Endometrium (tissue), 2 donors: ENCODE measurements around the gene APOC1.
"Not testable (repeated sequence)": the region's sequence is repeated elsewhere in the genome, so short reads cannot be mapped to it uniquely, and the experiment has no call there.

Source experiments
- FAIRE-seq: peaks from 2 replicates; lab custom pipeline; 2012; peaks lifted over from hg19 to GRCh38; lab: Jason Lieb, UNC
- donor health status: control.
- donor health status: control.

The APOC1 gene

DNA sequence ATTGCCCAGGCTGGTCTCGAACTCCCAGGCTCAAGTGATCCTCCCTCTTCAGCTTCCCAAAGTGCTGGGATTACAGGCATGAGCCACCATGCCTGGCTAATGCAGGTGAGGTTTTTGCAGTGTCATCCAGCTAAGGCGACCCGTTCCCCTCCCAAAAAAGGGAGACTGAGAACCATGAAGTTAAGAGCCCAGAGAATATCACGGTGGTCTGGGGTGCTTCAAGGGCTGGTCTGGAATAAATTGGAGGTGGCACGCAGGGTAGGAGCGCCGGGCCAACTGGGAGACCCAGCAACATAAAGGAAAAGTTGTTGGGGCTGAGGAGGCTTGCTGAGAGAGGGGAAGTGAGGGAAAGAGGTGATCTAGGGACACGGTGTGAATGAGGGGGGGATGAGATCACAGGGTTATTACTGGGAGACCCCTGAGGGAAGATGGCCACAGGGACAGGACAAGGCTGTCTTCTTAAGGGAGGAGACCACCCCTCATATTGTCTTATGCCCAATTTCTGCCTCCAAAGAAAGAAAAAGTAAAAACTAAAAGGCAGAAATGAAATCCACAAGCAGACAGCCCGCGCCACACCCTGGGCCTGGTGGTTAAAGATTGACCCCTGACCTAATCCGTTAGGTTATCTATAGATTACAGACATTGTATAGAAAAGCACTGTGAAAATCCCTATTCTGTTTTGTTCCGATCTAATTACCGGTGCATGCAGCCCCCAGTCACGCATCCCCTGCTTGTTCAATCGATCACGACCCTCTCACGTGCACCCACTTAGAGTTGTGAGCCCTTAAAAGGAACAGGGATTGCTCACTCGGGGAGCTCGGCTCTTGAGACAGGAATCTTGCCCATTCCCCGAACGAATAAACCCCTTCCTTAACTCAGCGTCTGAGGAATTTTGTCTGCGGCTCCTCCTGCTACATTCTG is 636 bp upstream of the APOC1 start:
- FAIRE-seq, result not testable (repeated sequence)

DNA sequence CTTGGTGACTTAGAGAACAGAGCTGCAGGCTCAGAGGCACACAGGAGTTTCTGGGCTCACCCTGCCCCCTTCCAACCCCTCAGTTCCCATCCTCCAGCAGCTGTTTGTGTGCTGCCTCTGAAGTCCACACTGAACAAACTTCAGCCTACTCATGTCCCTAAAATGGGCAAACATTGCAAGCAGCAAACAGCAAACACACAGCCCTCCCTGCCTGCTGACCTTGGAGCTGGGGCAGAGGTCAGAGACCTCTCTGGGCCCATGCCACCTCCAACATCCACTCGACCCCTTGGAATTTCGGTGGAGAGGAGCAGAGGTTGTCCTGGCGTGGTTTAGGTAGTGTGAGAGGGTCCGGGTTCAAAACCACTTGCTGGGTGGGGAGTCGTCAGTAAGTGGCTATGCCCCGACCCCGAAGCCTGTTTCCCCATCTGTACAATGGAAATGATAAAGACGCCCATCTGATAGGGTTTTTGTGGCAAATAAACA is 9.9 kb downstream of the APOC1 start:
- no peak for FAIRE-seq

DNA sequence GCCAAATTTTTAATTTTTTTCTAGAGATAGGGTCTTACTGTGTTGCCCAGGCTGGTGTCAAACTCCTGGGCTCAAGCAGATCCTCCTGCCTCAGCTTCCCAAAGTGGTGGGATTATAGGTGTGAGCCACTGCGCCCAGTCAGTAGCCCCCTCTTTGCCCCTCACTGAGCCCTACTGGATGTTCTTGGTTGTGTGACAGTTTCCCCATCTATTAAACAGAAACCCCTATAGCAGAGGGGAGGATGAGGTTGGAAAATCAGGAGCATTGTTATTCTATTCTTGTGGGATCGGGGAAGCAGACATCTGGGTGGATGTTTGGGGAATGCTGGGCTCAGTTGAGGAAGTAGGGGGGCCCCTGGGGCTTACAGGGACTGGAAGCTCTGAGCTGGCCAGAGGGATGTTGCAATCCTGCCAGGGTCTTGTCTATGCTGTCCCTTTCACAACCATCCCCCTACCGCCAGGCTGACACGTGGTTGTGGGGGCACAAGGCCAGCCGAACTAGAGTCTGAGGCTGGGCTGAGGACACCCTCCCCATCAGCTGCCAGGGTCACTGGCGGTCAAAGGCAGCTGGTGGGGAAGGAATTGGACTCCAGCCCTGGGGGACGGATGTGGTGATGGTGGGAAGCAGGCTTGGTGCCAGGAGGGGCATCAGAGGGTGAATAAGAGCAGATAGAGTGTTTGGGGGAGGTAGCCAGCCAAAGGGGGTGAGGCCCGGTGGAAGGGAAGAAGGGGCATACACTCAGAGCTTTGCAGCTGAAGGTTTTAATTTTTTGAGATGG is 10.9 kb downstream of the APOC1 start:
- FAIRE-seq, result no peak

DNA sequence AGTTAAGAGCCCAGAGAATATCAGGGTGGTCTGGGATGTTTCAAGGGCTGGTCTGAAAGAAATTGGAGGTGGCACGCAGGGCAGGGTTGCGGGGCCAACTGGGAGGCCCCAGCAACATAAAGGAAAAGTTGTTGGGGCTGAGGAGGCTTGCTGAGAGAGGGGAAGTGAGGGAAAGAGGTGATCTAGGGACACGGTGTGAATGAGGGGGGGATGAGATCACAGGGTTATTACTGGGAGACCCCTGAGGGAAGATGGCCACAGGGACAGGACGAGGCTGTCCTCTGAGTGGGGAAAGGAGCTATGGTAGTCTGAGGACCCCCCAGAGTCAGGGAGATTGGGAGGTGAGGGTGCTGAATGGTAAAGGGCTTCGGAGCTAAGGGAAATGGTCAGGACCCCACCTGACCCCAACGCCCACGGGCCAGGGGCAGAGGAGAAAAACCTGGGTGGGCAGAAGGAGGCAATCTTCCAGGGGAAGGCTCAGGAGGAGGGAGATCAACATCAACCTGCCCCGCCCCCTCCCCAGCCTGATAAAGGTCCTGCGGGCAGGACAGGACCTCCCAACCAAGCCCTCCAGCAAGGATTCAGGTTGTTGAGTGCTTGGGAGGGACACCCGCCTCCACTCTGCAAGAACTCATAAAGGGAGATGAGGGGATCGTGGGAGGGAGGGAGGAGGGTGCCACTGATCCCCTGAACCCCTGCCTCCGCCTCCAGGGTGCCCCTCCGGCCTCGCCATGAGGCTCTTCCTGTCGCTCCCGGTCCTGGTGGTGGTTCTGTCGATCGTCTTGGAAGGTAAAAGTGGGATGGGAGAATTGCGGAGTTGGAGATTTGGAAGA is 12.1 kb downstream of the APOC1 start:
- not testable (repeated sequence) for FAIRE-seq

DNA sequence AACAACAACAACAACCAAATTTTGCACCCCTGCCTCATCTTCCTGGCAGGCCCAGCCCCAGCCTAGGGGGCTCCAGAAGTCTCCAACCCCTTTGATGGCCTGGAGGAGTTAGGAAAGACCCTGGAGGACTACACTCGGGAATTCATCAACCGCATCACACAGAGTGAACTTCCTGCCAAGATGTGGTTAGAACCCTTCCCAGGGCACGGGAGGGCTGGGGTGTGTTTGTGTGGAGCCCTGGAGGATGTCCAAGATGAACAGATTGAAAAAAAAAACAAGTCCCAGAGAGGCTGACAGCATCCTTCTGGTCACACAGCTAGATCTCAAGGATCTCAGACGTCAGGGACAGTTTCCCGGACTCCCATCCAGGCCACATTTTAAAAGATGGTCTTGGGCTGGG is 13.3 kb downstream of the APOC1 start:
- FAIRE-seq, result no peak

DNA sequence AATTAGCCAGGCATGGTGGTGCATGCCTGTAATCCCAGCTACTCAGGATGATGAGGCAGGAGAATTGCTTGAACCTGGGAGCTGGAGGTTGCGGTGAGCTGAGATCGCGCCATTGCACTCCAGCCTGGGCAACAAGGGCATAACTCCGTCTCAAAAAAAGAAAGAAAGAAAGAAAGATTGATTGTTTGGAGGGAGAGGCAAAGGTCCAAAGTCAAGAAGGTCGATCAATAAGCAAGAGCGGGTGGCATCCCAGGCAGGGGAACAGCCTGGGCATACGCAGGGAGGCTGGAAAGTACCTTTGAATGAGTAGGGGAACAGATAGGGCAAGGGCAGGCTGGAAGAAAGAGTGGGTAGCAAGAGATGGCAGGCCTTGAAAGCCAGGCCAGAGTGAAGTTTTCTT is 15.7 kb downstream of the APOC1 start:
- no peak for FAIRE-seq

DNA sequence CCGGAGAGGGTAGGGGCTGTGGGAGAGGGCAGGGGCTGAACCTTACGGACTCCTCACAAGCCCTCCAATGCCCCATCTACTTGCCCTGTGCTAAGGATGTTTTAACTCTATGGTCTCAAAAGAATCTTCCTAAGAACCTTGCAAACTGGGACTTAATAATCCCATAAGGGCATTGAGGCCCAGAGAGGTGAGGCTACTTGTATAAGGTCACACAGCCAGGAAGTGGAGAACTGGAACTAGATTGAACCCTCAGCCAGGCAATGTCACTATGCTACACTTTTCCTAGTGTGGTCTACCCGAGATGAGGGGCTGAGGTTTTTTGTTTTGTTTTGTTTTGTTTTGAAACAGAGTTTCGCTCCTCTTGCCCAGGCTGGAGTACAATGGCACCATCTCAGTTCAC is 17.1 kb downstream of the APOC1 start:
- FAIRE-seq, result no peak

DNA sequence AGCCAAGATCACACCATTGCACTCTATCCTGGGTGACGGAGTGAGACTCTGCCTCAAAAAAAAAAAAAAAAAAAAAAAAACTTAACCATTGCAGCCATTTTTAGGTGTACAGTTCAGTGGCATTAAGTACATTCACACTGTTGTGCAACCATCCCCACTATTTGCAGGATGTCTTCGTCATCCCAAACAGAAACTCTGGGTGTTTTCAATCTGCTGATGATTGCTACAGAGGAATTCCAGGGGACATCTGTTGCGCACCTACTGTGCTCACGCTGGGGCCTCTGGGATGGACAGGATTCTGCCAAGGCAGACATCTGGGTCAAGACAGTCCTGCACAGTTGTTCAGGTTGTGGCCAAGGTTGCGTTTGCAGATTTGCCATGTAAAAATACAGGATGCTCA is 25.3 kb downstream of the APOC1 start:
- no peak for FAIRE-seq

DNA sequence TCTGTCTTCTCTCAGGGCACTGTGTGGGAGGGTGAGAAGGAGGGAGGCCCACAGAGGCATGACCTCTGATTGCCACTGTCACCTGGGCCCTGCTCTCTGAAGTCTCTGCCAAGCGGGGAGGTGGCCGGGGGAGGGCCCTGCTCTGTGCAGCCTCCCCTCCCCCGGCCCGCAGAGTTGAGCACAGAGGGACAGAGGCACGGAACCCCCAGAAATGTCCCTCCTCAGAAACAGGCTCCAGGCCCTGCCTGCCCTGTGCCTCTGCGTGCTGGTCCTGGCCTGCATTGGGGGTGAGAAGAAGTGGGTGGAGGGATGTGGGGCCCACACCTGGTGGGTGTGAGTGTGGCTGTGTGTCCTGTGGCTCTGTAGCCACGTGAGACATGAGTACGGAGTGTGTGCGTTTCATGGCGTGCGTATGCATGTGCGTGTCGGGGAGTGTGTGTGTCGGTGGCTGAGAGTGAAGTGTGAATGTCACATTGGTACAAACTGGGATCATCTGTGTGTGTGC is 27.7 kb downstream of the APOC1 start, which contains the start of gene APOC4:
Gene APOC4 (plus strand): TSS at position 171 of the 505 bp plus-strand sequence. CDS start 41 bp downstream, at position 212.
- FAIRE-seq, result no peak

DNA sequence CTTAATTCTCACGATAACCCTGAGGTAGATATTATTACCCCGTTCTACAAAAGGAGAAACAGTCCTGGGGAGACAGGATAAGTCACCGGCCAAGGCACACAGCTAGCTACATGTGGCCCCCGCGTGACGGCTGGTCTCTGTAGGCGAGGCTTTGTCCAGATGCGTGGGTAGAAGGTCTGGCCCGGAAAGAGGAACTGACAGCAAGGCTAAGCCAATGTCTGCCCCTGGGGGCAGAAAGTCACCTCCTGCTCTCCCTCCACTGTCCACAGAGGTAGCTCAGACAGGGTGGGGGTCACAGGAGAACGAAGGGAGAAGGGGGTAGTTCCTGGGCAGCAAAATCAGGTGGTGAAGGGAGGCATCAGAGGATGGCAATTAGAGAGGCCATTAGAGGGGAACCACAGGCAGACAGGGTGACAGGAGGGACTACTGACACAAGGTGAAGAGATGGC is 29.4 kb downstream of the APOC1 start:
- FAIRE-seq, result no peak

DNA sequence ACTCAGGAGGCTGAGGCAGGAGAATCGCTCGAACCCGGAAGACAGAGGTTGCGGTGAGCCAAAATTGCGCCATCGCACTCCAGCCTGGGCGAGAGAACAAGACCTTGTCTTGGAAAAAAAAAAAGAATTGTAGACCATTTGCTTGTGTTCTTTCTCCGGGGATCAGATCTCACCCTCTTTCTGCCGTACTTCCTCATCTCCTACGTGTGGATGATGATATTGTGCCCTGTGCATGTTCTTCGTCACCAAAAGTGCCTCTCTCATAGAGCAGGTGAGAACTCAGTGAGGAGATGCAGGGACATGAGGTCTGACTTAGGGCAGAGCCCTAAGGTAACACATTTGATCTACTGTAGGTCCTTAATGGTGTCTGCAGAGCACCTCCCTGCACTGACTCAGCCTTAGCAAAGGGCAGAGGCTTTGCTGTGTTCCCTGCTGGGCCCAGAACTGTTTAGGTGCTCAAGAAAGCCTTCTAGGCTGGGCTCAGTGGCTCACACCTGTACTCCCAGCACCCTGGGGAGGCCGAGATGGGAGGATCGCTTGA is 32.7 kb downstream of the APOC1 start:
- FAIRE-seq, result no peak

DNA sequence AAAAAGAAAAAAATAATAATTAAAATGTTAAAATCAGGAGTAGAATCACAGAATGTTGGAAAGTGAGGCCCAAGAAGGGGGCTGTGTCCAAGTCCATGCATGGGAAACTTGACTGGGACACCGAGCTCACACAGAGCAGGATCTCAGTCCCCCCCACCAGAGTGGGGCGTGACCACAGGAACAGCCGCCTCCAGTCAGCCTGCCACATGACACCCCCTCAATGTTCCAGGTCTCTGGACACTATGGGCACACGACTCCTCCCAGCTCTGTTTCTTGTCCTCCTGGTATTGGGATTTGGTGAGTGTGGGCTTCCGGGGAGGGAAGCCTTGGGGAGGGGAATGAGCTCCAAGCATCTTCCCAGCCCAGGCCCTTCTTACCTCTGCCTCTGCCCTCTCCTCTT is 33.8 kb downstream of the APOC1 start:
- no peak for FAIRE-seq

DNA sequence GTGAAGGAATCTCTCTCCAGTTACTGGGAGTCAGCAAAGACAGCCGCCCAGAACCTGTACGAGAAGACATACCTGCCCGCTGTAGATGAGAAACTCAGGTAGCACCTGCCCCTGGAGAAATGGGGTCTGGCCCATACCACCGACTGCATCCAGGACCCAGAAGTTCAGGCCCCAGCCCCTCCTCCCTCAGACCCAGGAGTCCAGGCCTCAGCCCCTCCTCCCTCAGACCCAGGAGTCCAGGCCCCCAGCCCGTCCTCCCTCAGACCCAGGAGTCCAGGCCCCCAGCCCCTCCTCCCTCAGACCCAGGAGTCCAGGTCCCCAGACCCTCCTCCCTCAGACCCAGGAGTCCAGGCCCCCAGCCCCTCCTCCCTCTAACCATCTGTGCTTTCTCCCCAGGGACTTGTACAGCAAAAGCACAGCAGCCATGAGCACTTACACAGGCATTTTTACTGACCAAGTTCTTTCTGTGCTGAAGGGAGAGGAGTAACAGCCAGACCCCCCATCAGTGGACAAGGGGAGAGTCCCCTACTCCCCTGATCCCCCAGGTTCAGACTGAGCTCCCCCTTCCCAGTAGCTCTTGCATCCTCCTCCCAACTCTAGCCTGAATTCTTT is 34.5 kb downstream of the APOC1 start:
- FAIRE-seq, result no peak

DNA sequence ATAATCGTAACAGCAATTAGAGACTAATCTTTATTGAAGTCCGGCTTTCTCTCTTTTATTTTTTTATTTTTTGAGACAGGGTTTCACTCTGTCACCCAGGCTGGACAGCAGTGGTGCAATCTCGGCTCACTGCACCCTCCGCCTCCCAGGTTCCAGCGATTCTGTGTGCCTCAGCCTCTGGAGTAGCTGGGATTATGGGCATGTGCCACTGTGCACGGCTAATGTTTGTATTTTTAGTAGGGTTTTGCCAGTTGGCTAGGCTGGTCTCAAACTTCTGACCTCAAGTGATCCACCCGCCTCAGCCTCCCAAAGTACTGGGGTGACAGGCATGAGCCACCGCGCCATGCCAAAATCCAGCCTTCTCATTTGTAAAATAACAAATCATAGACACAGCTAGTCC is 35.1 kb downstream of the APOC1 start:
- no peak for FAIRE-seq

DNA sequence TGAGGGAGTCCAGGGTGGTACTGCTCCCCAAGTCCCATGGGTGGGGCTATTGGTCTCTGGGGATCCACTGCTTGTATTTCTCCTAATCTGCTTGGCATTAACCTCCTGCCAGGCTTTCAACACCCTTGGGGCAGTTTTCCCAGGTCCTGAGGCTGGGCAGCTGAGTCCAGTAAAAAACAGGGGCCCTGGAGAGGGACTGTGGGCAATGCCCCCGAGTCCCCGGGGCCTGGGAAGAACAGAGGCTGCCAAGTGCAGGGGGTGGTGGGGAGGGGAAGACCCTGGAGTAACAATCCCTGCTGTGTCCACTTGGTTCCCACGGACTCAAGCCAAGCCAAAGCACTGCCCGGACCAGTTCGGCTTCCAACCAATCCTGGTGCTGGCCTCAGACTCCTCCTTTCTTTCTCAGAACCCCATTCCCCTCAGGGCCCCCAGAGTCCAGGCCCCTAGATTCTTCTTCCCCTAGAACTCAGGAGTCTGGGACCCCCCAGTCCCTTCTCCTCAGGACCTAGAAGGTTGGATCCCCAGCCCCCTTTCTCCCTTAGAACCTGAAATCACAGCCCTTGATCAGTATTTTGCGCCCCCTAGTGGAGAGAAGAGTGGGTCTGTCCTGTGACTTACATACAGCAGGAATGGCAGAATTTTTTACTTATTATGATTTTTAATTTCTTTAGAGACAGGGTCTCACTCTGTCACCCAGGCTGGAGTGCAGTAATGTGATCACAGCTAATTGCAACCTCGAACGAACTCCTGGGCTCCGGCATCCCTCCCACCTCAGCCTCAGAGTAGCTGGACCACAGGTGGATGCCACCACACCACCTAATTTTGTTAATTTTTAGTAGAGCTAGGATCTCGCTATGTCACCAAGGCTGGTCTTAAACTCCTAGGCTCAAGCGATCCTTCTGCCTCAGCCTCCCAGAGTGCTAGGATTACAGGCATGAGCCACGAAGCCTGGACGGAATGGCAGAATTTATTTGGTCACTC is 37.1 kb downstream of the APOC1 start:
- FAIRE-seq, result no peak

DNA sequence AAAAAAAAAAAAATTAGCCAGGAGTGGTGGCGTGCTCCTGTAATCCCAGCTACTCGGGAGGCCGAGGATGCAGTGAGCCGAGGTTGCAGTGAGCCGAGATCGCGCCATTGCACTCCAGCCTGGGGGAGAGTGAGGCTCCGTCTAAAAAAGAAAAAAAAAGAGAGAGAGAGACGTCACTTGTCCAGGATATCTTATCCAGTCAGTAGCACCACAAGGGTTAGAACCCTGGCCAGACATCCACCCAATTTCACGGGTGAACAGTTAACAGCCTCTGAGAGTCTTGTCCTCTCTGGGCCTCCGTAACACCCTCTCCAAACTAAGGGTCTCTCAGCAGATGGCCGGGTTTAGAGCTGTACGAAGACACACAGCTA is 39.9 kb downstream of the APOC1 start:
- no peak for FAIRE-seq

DNA sequence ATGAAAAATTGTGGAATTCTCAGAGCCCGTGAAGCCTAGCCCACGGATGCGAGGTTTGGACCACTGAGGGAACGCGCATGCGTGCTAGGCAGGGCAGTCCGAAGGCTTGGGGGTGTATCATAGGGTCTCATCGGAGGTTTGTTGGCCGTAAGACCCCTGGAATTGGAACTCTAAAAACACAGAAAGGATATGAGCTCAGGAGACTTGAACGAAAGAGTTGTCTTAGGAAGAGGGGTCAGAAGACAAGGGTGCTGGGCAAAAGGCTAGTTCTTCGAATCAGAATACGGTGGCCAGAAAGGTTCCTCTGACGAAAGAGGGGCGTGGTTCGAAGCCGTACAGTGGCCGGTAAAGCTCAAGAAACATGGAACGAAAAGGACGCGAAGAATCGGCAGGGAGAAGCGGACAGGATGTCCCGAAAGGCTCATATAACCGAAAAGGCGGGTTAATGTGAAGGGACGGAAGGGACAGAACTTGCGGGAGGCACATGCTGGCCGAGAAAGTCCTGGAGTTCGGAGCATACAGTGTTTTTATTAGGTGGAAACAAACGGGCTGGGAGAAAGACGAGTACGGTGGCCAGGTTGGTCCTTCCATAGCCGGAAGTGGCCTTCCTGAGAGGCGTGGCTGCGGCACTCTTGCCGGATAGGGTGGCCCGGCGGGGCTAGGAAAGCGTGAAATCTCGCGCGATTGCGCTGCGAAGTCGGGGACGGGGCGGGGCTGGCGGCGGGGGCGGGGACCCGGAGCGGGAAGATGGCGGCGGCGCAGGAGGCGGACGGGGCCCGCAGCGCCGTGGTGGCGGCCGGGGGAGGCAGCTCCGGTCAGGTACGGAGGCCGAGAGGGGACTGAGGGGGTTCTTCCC is 40.5 kb downstream of the APOC1 start, which contains the start of gene CLPTM1:
Gene CLPTM1 (plus strand): TSS at position 732 of the 856 bp plus-strand sequence. CDS start 16 bp downstream, at position 748.
- no peak for FAIRE-seq

DNA sequence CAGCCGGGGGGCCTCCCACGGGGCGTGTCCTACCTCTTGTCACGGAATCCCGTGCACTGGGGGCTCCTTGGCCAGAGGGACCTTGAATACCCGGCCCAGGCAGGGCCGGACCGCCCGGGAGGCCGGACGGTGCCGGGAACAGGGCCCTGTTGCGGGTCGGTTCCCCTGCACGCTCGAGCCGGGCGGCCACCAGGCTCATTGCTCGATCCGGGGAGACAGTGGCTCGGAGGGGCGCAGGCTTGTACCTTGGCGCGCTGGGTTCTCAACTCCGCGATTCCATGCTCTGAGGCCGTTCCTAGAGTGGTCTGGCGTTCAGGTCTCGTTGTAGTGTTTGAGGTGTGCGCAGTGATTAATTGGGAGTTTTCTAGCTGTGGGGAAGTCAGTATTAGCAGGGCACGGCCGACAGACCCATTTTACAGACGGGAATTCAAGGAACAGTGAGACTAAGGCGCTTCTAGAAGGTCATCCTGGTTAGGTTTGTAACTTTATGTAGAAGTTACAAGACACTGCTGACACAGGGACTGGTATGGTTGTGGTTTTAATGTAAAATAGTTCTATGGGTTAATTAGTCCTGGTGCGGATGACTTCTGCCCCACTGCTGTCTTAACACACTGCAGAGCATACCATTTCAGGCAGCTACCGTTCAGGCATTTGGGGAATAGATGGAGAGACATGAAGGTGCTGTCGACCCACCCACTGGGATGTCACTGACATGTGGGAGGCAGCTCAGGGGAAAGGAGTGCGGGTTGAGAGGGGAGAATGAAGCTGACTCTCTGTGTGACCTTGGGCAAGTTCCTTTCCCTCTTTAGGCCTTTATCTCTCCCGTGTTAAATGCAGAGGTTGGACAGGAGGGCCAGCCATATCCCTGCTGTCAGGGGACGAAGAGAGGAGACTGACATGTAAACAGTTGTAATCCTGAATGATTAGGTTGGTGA is 41.4 kb downstream of the APOC1 start:
- no peak for FAIRE-seq
